K562 (cell line): ENCODE measurements around the gene PLCL1. TPM values are rescaled to one million over a fixed set of nuclear protein-coding genes. Genes with fewer than 3 reads are reported as not detected.

Source experiments
- CHD1 ChIP-seq: fragments of 200-600 bp; sonication (generic); IDR thresholded peaks from one replicate; pipeline ENCODE4 v1.6.1; 2012; ENCODE audit warnings: mild to moderate bottlenecking, moderate library complexity, low read length, inconsistent platforms
- MAFK ChIP-seq: IDR thresholded peaks from 2 replicates; pipeline ENCODE4 v1.6.1; 2011; ENCODE audit warnings: low read length, improper control_type of control experiment
- MGA ChIP-seq: fragments of 450-650 bp; IDR thresholded peaks from 2 replicates; pipeline ENCODE4 v1.6.1; 2016; ENCODE audit warnings: mild to moderate bottlenecking, moderate library complexity
- RBM22 ChIP-seq: fragments of 200-400 bp; formaldehyde crosslinking; IDR thresholded peaks from 2 replicates; pipeline ENCODE4 v1.6.1; 2018; ENCODE audit warnings: low read length, low read depth; ENCODE audit not compliant: poor library complexity, severe bottlenecking
- STAG1 ChIP-seq: sonication (generic); formaldehyde crosslinking; IDR thresholded peaks from 2 replicates; pipeline ENCODE4 v1.5.0; 2020; ENCODE audit warnings: missing genetic modification reagents, borderline replicate concordance
- polyA plus RNA-seq, 8 experiments: library from polyadenylated mRNA; depleted of rRNA in 4 of 8; stranded (reverse) in 5 of 8; unstranded in 3 of 8; fragments of >200 nt; fragmentation: Nextera tagmentation in 2 of 8; fragmentation: Illumina TruSeq in 1 of 8; extraction: Ambion mirVana in 2 of 8; extraction: Trizol in 1 of 8; gene quantifications; 2 replicates each; pipeline versions ENCODE4 v1.2.1 to v1.2.3, GENCODE V29; 2011 to 2014; ENCODE audit warnings: inconsistent platforms in 1 of 8, missing spikeins in 1 of 8
- total RNA-seq, 7 experiments: library from RNA; depleted of rRNA in 6 of 7; stranded (reverse); fragments of >200 nt in 6 of 7; fragmentation: Illumina TruSeq in 2 of 7; extraction: Trizol in 2 of 7; gene quantifications; 2 replicates each; pipeline versions ENCODE4 v1.2.1 to v1.2.3, GENCODE V29; 2011 to 2021; ENCODE audit warnings: low replicate concordance in 1 of 7
- TF ChIP-seq, protein P1 (sequence below): sonication (generic); formaldehyde crosslinking; IDR thresholded peaks from 2 replicates; pipeline ENCODE4 v1.8.0; 2022; ENCODE audit warnings: mild to moderate bottlenecking, missing genetic modification reagents

The PLCL1 gene
- total and polyA plus RNA-seq, 9 of the 15 experiments (the other 6 are each of a cell fraction or from before 2014, with no cell fraction given) = 2.0 to 17.7 (median 8.6) TPM

GRCh38 chr2:197908990-197909776, 104.8 kb downstream of the PLCL1 start (continued):
- TF ChIP-seq MGA (no peak), RBM22 (no peak), STAG1 (CRISPR knock-in tag) (no peak), CHD1 (no peak), MAFK (peak; percentile 67; the same call in 1 of the 2 replicates)
- TF ChIP-seq, protein P1, sequence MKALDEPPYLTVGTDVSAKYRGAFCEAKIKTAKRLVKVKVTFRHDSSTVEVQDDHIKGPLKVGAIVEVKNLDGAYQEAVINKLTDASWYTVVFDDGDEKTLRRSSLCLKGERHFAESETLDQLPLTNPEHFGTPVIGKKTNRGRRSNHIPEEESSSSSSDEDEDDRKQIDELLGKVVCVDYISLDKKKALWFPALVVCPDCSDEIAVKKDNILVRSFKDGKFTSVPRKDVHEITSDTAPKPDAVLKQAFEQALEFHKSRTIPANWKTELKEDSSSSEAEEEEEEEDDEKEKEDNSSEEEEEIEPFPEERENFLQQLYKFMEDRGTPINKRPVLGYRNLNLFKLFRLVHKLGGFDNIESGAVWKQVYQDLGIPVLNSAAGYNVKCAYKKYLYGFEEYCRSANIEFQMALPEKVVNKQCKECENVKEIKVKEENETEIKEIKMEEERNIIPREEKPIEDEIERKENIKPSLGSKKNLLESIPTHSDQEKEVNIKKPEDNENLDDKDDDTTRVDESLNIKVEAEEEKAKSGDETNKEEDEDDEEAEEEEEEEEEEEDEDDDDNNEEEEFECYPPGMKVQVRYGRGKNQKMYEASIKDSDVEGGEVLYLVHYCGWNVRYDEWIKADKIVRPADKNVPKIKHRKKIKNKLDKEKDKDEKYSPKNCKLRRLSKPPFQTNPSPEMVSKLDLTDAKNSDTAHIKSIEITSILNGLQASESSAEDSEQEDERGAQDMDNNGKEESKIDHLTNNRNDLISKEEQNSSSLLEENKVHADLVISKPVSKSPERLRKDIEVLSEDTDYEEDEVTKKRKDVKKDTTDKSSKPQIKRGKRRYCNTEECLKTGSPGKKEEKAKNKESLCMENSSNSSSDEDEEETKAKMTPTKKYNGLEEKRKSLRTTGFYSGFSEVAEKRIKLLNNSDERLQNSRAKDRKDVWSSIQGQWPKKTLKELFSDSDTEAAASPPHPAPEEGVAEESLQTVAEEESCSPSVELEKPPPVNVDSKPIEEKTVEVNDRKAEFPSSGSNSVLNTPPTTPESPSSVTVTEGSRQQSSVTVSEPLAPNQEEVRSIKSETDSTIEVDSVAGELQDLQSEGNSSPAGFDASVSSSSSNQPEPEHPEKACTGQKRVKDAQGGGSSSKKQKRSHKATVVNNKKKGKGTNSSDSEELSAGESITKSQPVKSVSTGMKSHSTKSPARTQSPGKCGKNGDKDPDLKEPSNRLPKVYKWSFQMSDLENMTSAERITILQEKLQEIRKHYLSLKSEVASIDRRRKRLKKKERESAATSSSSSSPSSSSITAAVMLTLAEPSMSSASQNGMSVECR (CRISPR knock-in tag) = no peak
